ENCODE data around the gene BBOX1. TPM values are rescaled to one million over a fixed set of nuclear protein-coding genes. Genes with fewer than 3 reads are reported as not detected.

Gene BBOX1
- polyA plus RNA-seq, 1 donor from 2014 or later: not detected

GRCh38 chr11:27064086-27064485 lies 23.5 kb downstream of the BBOX1 start:
- Histone ChIP-seq H2AFZ (ENCODE audit: low read depth, low read length) (no peak overlapping the region), H4K20me1 (ENCODE audit: insufficient read depth) (no peaks in the 10 kb centered on the region), H3K27me3 (ENCODE audit: insufficient read depth, low read depth, low read length) (no peaks in the 10 kb centered on the region), H3K79me2 (replicated peaks; ENCODE audit: insufficient read depth, low read length) (no peaks in the 10 kb centered on the region), H3K36me3 (ENCODE audit: insufficient read depth, low read length) (no peaks in the 10 kb centered on the region), H3K4me3 (ENCODE audit: low read length) (no peak overlapping the region), H3K9me2 (ENCODE audit: insufficient read depth, low read length) (no peaks in the 10 kb centered on the region), H3K27ac (ENCODE audit: low read length) (no peak overlapping the region), H3F3A (ENCODE audit: insufficient read depth, low read length, poor library complexity, severe bottlenecking) (no peaks in the 10 kb centered on the region), H3K9ac (ENCODE audit: low read length) (no peak overlapping the region), H3K9me3 (ENCODE audit: low read length) (no peaks in the 10 kb centered on the region), H3K4me2 (ENCODE audit: low read length) (no peak overlapping the region)
- TF ChIP-seq MXI1 (conservative IDR thresholded peaks at IDR 0.05; ENCODE audit: poor library complexity, severe bottlenecking) (no peak), EP300 (conservative IDR thresholded peaks at IDR 0.05; ENCODE audit: poor library complexity, severe bottlenecking) (no peak), POLR2AphosphoS5 (IDR thresholded peaks at IDR 0.05) (no peak), CTCF (IDR thresholded peaks at IDR 0.05; ENCODE audit: poor library complexity, severe bottlenecking) (no peak), TAF1 (IDR thresholded peaks at IDR 0.05; ENCODE audit: low read depth) (no peak), EZH2 (IDR thresholded peaks at IDR 0.05; ENCODE audit: borderline replicate concordance, insufficient read depth, low read length, poor library complexity, severe bottlenecking) (no peak), SMC3 (conservative IDR thresholded peaks at IDR 0.05; ENCODE audit: poor library complexity) (no peak), RAD21 (conservative IDR thresholded peaks at IDR 0.05) (no peak), REST (IDR thresholded peaks at IDR 0.05; ENCODE audit: borderline replicate concordance) (no peak)

- Histone ChIP-seq H2AFZ (ENCODE audit: low read depth, low read length) (no peak overlapping the region), H4K20me1 (ENCODE audit: insufficient read depth) (no peaks in the 10 kb centered on the region), H3K79me2 (replicated peaks; ENCODE audit: insufficient read depth, low read length) (no peaks in the 10 kb centered on the region), H3K36me3 (ENCODE audit: insufficient read depth, low read length) (no peaks in the 10 kb centered on the region), H3K27me3 (ENCODE audit: insufficient read depth, low read depth, low read length) (no peaks in the 10 kb centered on the region), H3K9me2 (ENCODE audit: insufficient read depth, low read length) (no peaks in the 10 kb centered on the region), H3K9ac (ENCODE audit: low read length) (no peak overlapping the region), H3K4me2 (ENCODE audit: low read length) (no peak overlapping the region), H3K4me3 (ENCODE audit: low read length) (no peak overlapping the region), H3K27ac (ENCODE audit: low read length) (no peak overlapping the region), H3F3A (ENCODE audit: insufficient read depth, low read length, poor library complexity, severe bottlenecking) (no peaks in the 10 kb centered on the region), H3K9me3 (ENCODE audit: low read length) (no peaks in the 10 kb centered on the region)
- TF ChIP-seq EP300 (conservative IDR thresholded peaks at IDR 0.05; ENCODE audit: poor library complexity, severe bottlenecking) (no peak), SMC3 (conservative IDR thresholded peaks at IDR 0.05; ENCODE audit: poor library complexity) (no peak), POLR2AphosphoS5 (IDR thresholded peaks at IDR 0.05) (no peak), TAF1 (IDR thresholded peaks at IDR 0.05; ENCODE audit: low read depth) (no peak), CTCF (IDR thresholded peaks at IDR 0.05; ENCODE audit: poor library complexity, severe bottlenecking) (no peak), MXI1 (conservative IDR thresholded peaks at IDR 0.05; ENCODE audit: poor library complexity, severe bottlenecking) (no peak), EZH2 (IDR thresholded peaks at IDR 0.05; ENCODE audit: borderline replicate concordance, insufficient read depth, low read length, poor library complexity, severe bottlenecking) (no peak), REST (IDR thresholded peaks at IDR 0.05; ENCODE audit: borderline replicate concordance) (no peak), RAD21 (conservative IDR thresholded peaks at IDR 0.05) (no peak)
Measured at GRCh38 chr11:27075192-27075591, 34.6 kb downstream of the BBOX1 start.

All from neural cell (in vitro differentiated cells).